Retinal pigment epithelial cell (primary cell): ENCODE measurements around the gene CMIP.

ENCODE experiments used
- DNase-seq: peaks from one replicate; pipeline ENCODE4 v3.0.0-alpha.2; 2010; ENCODE audit warnings: low read depth
- H3K4me3 ChIP-seq: 2 replicates; pipeline ENCODE4 v1.5.1; 2011; ENCODE audit warnings: mild to moderate bottlenecking, low read length, control low read depth, moderate library complexity
- TF ChIP-seq, protein P1 (sequence below): conservative IDR thresholded peaks from 2 replicates; pipeline ENCODE4 v1.5.1; 2011; ENCODE audit warnings: low read depth, low read length, control low read depth, inconsistent platforms

The CMIP gene

DNA sequence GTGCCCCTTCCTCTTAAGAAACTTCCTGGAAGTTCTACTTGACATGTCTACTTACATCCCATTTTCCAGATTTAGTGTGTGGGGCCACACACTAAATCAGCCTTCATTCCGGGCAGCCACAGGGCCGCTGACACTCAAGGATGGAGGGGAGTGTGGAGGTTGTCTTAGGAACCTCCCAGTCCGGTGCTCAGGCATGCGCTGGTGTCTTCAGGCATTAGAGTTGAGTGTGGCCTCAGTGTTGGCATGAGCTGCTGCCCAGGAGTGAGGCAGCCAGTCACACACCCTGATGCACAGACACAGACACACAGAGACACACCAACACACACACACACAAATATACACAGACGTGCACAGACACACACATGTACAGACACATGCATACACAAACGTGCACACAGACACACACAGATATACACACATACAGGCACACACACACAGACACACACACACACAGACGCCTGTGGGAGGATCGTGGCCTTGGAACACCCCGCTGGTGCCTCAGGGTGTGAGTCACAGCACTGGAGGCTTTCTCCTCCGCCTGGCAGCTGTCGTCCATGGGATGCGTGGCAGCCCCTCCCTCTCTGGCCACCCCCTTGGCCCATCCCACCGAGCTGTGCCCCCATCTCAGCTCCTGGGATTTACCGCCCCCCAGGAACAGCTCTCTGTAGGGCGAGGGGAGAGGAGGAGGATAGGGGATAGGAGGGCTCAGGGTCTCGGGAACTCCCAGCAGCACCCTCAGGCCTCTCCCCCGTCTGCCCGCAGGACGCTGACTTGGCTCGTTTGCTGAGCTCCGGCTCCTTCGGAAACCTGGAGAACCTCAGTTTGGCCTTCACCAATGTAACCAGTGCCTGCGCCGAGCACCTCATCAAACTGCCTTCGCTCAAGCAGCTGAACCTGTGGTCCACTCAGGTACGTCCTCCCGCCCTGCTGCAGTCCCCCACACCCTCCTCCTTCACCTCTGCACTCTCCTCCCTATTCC, 258.9 kb downstream of the CMIP start:
- TF ChIP-seq, protein P1, sequence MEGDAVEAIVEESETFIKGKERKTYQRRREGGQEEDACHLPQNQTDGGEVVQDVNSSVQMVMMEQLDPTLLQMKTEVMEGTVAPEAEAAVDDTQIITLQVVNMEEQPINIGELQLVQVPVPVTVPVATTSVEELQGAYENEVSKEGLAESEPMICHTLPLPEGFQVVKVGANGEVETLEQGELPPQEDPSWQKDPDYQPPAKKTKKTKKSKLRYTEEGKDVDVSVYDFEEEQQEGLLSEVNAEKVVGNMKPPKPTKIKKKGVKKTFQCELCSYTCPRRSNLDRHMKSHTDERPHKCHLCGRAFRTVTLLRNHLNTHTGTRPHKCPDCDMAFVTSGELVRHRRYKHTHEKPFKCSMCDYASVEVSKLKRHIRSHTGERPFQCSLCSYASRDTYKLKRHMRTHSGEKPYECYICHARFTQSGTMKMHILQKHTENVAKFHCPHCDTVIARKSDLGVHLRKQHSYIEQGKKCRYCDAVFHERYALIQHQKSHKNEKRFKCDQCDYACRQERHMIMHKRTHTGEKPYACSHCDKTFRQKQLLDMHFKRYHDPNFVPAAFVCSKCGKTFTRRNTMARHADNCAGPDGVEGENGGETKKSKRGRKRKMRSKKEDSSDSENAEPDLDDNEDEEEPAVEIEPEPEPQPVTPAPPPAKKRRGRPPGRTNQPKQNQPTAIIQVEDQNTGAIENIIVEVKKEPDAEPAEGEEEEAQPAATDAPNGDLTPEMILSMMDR, result no peak
- peak; percentile 54 for DNase-seq
- H3K4me3 ChIP-seq, result no peak overlapping the region

- DNase-seq, result no peak
- H3K4me3 ChIP-seq, result no peak overlapping the region
- TF ChIP-seq, protein P1, result no peak
Observed at GRCh38 chr16:81705261-81705660, 260.7 kb downstream of the CMIP start.

DNA sequence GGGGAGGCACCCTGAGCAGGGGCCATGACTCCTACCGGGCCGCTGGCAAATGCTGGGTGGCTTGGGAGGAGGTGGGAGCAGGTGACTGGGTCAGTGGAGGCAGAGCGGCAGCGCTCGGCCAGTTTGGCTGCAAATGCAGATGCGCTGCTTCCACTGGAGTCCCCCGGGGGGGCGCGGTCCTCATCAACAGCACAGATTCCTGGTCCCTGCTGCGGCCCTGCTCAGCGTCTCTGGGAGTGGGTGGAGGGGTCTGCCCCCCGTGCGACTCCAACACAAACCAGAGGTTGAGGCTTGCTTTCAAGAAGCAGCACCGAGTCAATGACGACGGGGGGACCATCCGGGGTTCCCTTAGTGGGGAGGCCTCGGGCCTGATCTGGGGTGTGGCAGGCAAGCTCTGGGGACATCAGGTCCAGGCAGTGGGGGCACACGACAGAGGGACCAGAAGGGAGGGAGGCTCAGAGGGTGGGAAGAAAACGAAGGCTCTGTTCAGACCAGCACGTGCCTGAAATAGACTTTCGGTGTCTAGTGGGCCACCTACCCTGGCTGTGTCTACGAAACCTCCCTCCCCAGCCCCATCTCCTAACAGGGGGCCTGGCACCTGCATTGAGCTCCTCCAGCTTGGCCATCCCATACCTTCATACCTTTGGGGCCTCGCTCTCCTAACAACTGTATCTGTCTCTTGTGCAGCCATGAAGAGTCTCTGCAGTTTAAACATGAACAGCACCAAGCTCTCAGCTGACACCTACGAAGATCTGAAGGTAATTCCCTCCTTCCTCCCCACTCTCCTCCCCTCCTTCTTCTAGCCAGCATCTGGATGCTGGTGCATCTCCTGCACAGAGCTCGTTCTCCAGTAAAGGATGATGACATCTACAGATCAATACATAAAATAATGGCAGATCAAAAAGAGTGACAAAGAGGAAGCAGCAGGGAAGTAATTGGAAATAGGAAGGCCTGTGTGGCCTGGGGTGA, 262.0 kb downstream of the CMIP start:
- no peak overlapping the region for H3K4me3 ChIP-seq
- TF ChIP-seq, protein P1, result no peak
- DNase-seq, result no peak

GRCh38 chr16:81707411-81708265, 263.0 kb downstream of the CMIP start:
- TF ChIP-seq, protein P1, result no peak
- H3K4me3 ChIP-seq, result no peak overlapping the region
- no peak for DNase-seq

DNA sequence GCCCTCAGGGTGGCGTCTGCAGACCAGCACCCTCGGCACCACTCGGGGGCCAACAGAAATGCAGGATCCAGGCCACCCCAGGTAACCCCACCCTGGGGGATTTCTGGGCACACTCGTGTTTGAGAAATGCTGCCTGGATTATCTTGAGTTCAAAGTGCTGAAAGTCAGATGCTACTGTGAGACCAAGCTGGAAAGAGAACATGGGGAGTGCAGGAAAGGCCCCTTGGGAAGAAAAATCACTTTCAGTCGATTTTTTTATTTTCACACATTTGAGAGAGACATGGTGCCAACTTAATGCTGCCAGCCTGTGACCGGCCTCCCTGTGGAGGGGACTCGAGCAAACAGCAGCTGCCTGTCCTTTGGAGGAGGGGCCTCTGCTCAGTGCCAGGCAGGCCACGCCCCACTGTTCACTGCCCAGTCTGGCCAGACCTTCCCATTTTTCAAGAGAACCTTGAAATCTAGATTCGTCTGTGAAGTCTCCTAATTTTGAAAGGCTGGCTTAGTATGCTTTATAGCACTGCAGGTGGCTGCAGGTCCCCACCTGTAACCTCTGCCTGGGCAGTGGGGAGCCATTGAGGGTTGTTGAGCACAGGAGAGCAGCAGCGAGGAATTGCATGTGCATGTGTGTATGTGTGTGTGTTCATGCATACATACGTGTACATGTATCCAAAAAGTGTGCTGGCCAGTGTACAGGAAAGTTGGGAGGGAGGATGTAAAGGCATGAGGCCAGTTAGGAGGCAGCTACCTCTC, 263.8 kb downstream of the CMIP start:
- TF ChIP-seq, protein P1, result no peak
- no peak overlapping the region for H3K4me3 ChIP-seq
- no peak for DNase-seq
